NCI-H1092 (cell line): Measurements from ENCODE around the gene SLC25A52.
"Not testable (repeated sequence)": the region's sequence is repeated elsewhere in the genome, so short reads cannot be mapped to it uniquely, and the experiment has no call there.

Experiments used
- DNase-seq: peaks from one replicate; lab custom pipeline; 2025; lab: John Stamatoyannopoulos, UW

The SLC25A52 gene

GRCh38 chr18:31740180-31740579 lies 20.5 kb downstream of the SLC25A52 start:
- no peak for DNase-seq

- DNase-seq, result no peak
These were observed 21.0 kb downstream of the SLC25A52 start for GRCh38 chr18:31739651-31740050.

- no peak for DNase-seq
These were observed 21.9 kb downstream of the SLC25A52 start for GRCh38 chr18:31738460-31739407.

- DNase-seq, result no peak
These were observed 24.1 kb downstream of the SLC25A52 start for GRCh38 chr18:31736630-31737029.

GRCh38 chr18:31731628-31732027 lies 29.1 kb downstream of the SLC25A52 start:
- DNase-seq, result no peak

- not testable (repeated sequence) for DNase-seq
These were observed 31.5 kb downstream of the SLC25A52 start for GRCh38 chr18:31729196-31729595.

- DNase-seq, result no peak
These were observed 36.5 kb downstream of the SLC25A52 start for GRCh38 chr18:31723990-31724711.

- DNase-seq, result no peak
These were observed 37.1 kb downstream of the SLC25A52 start for GRCh38 chr18:31723639-31723989.

GRCh38 chr18:31722369-31722957 lies 38.2 kb downstream of the SLC25A52 start:
- DNase-seq, result peak; percentile 78

GRCh38 chr18:31721601-31722000 lies 39.1 kb downstream of the SLC25A52 start:
- DNase-seq, result no peak

- no peak for DNase-seq
These were observed 39.8 kb downstream of the SLC25A52 start for GRCh38 chr18:31720867-31721266.

- DNase-seq, result no peak
These were observed 41.2 kb downstream of the SLC25A52 start for GRCh38 chr18:31719363-31720006.

GRCh38 chr18:31718386-31718785 lies 42.3 kb downstream of the SLC25A52 start:
- DNase-seq, result no peak

- DNase-seq, result no peak
These were observed 44.3 kb downstream of the SLC25A52 start for GRCh38 chr18:31716362-31716761.

GRCh38 chr18:31711365-31712172 lies 49.1 kb downstream of the SLC25A52 start:
- no peak for DNase-seq

GRCh38 chr18:31710826-31711225 lies 49.9 kb downstream of the SLC25A52 start:
- no peak for DNase-seq
